ENCODE data around the gene TMOD1. TPM values are rescaled to one million over a fixed set of nuclear protein-coding genes. Genes with fewer than 3 reads are reported as not detected.
"Not testable (repeated sequence)": the region's sequence is repeated elsewhere in the genome, so short reads cannot be mapped to it uniquely, and the experiment has no call there.

The TMOD1 gene
- 186 TPM for total RNA-seq
- long read RNA-seq, transcript TMOD1-201 (10 exons, 3,343 nt) = major isoform, 406 of 559 reads
- long read RNA-seq, partial matches to known transcripts = 121 of 559 reads
- long read RNA-seq, other reads (novel, unspliced or antisense) = 31 of 559 reads

DNA sequence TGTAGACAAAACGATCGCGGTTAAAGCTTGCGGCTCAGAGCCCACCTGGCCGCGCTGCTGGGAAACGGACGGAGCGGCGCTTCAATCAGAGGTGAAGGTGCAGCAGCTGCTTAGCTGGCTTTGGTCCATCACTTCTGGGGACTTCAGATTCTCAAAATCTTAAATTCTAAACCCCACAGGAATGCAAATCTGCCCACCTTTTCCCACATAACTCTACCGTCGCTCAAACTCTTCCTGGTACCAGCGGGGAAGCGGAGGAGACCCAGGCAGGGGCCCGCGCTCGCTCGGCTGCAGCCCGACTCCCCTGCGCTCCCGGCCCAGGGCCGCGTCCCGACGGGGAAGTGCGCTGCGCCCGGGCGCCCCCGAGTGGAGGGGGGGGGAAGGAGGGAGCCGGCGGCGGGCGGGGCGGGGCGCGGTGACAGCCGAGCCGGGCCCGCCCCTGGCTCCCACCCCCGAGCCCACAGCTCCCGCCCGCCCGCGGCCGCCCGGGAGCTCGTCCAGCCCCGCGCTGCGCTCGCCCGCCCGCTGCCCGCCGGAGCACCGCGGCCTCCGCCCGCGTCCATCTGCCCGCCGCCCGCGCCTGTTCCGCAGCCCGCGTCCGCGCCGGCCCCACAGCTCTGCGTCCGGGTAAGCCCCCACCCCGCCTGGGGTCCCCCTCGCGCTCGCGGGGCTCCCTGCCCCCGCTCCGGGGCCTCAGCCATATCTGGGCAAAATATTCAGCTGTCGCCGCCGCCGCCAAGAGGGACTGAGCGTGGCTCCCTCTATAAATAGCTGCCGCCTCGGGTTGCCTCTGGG is at the start of gene TMOD1:
Gene TMOD1, plus strand, starts transcription at position 490 of the 795 bp plus-strand sequence. CDS start 22,523 bp downstream, outside the sequence.
- DNase-seq = peak; percentile 82
- Histone ChIP-seq H3K27me3 (ENCODE audit: low read depth) (peaks cover 12% of the 10 kb centered on the region), H3K36me3 (peaks cover 5% of the 10 kb centered on the region), H3K4me3 (peak within 1 kb of the TSS; percentile 77), H3K4me1 (peaks cover 60% of the 10 kb centered on the region), H3K9me3 (replicated peaks) (no peaks in the 10 kb centered on the region), H3K27ac (replicated peaks) (peak within 1 kb of the TSS; percentile 92)
- TF ChIP-seq, protein P1, sequence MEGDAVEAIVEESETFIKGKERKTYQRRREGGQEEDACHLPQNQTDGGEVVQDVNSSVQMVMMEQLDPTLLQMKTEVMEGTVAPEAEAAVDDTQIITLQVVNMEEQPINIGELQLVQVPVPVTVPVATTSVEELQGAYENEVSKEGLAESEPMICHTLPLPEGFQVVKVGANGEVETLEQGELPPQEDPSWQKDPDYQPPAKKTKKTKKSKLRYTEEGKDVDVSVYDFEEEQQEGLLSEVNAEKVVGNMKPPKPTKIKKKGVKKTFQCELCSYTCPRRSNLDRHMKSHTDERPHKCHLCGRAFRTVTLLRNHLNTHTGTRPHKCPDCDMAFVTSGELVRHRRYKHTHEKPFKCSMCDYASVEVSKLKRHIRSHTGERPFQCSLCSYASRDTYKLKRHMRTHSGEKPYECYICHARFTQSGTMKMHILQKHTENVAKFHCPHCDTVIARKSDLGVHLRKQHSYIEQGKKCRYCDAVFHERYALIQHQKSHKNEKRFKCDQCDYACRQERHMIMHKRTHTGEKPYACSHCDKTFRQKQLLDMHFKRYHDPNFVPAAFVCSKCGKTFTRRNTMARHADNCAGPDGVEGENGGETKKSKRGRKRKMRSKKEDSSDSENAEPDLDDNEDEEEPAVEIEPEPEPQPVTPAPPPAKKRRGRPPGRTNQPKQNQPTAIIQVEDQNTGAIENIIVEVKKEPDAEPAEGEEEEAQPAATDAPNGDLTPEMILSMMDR (IDR thresholded peaks at IDR 0.05; ENCODE audit: borderline replicate concordance) = peak; percentile 26
- intact Hi-C loops (cut with micrococcal nuclease) = no loop called here

DNA sequence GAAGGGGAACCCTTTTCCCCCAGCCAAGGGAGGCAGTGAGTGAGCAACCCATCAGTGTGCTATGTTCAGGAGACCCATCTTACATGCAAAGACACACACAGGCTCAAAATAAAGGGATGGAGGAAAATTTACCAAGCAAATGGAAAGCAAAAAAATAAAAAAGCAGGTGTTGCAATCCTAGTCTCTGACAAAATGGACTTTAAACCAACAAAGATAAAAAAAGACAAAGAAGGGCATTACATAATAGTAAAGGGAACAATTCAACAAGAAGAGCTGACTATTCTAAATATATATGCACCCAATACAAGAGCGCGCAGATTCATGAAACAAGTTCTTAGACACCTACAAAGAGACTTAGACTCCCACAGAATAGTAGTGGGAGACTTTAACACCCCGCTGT is 47.9 kb upstream of the TMOD1 start:
- H3K27ac ChIP-seq (replicated peaks); H3K4me3 ChIP-seq; H3K9me3 ChIP-seq (replicated peaks); H3K4me1 ChIP-seq; H3K36me3 ChIP-seq; intact Hi-C loops (cut with micrococcal nuclease); H3K27me3 ChIP-seq (ENCODE audit: low read depth); DNase-seq: not testable (repeated sequence)

DNA sequence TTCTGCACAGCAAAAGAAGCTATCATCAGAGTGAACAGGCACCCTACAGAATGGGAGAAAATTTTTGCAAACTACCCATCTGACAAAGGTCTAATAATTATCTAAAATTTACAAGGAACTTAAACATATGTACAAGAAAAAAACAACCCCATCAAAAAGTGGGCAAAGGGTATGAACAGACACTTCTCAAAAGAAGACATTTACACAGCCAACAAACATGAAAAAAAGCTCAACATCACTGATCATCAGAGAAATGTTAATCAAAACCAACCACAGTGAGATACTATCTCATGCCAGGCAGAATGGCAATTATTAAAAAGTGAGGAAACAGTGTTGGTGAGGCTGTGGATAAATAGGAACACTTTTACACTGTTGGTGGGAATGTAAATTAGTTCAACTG is 44.6 kb upstream of the TMOD1 start:
- H3K27ac ChIP-seq (replicated peaks); H3K9me3 ChIP-seq (replicated peaks); H3K36me3 ChIP-seq; H3K4me1 ChIP-seq; intact Hi-C loops (cut with micrococcal nuclease); DNase-seq; H3K27me3 ChIP-seq (ENCODE audit: low read depth); H3K4me3 ChIP-seq: not testable (repeated sequence)

DNA sequence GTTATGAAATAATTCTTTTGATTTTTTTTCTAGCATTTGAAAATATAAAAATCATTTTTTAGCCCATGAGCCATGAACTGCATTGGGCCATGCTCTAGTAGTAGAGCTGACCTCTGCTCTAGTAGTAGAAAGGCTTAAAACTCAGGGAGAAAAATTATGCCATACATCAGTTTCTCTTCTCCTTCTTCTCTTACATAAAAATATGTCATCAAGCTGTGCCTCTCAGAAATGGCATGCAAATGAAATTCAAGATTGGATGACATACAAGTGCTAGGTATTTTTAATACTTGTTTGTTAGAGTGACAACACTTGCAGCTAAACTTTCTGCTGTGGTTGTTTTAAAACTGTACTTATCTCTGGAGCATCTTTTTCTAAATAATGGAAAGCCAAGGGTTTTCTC is 42.1 kb upstream of the TMOD1 start:
- TF ChIP-seq, protein P1 (IDR thresholded peaks at IDR 0.05; ENCODE audit: borderline replicate concordance) = no peak
- no peaks in the 10 kb centered on the region for H3K9me3 ChIP-seq (replicated peaks)
- no peak for DNase-seq
- no peaks in the 10 kb centered on the region for H3K27me3 ChIP-seq (ENCODE audit: low read depth)
- H3K4me1 ChIP-seq = peaks cover 4% of the 10 kb centered on the region
- H3K36me3 ChIP-seq = peaks cover 5% of the 10 kb centered on the region
- no peak overlapping the region for H3K4me3 ChIP-seq
- H3K27ac ChIP-seq (replicated peaks) = no peak overlapping the region
- intact Hi-C loops (cut with micrococcal nuclease) = no loop called here

DNA sequence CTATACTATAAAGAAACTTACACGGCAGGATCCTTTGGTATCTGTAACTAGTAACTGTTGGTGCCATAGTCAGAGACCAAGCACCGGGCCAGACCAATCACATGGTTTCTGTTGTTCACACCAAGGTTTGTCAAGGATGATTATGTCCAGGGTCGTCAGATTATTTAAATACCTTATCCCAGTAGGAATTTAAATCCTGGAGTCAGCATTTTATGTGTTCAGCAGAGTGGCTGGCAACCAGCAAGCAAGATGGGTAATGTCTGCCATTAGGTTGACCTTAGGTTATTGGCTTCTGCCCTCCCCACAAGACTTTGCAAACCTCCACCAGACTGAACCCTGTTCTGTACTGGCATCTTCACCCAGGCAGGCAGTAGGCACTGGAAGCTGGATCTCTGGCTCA is 39.3 kb upstream of the TMOD1 start:
- intact Hi-C loops (cut with micrococcal nuclease) = no loop called here
- peaks cover 4% of the 10 kb centered on the region for H3K4me1 ChIP-seq
- no peaks in the 10 kb centered on the region for H3K27me3 ChIP-seq (ENCODE audit: low read depth)
- TF ChIP-seq, protein P1 (IDR thresholded peaks at IDR 0.05; ENCODE audit: borderline replicate concordance) = no peak
- no peak overlapping the region for H3K4me3 ChIP-seq
- H3K9me3 ChIP-seq (replicated peaks) = no peaks in the 10 kb centered on the region
- no peak overlapping the region for H3K27ac ChIP-seq (replicated peaks)
- no peak for DNase-seq
- H3K36me3 ChIP-seq = peaks cover 17% of the 10 kb centered on the region

DNA sequence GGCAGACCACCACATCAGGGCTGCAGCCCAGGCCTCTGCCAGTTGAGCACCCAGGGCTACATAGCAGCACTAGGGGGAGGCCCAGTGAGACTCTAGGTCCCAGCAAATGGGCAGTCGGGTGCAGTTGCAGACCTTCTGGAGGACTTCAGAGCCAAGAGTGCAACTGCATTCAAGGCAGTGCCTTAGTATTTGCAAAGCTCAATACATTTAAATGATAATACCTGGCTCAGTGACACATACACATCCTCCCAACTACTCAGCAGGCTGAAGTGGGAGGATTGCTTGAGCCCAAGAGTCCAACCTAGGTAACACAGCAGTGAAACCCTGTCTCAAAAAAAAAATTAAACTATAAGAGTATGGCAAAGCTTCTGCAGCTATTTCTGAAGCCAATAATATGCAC is 38.6 kb upstream of the TMOD1 start:
- H3K4me3 ChIP-seq = no peak overlapping the region
- DNase-seq = no peak
- H3K36me3 ChIP-seq = peaks cover 17% of the 10 kb centered on the region
- H3K9me3 ChIP-seq (replicated peaks) = no peaks in the 10 kb centered on the region
- intact Hi-C loops (cut with micrococcal nuclease) = no loop called here
- no peak overlapping the region for H3K27ac ChIP-seq (replicated peaks)
- peaks cover 4% of the 10 kb centered on the region for H3K4me1 ChIP-seq
- H3K27me3 ChIP-seq (ENCODE audit: low read depth) = no peaks in the 10 kb centered on the region
- TF ChIP-seq, protein P1 (IDR thresholded peaks at IDR 0.05; ENCODE audit: borderline replicate concordance) = no peak
